ENCODE results near the gene GSG1L2.

GSG1L2 gene

DNA sequence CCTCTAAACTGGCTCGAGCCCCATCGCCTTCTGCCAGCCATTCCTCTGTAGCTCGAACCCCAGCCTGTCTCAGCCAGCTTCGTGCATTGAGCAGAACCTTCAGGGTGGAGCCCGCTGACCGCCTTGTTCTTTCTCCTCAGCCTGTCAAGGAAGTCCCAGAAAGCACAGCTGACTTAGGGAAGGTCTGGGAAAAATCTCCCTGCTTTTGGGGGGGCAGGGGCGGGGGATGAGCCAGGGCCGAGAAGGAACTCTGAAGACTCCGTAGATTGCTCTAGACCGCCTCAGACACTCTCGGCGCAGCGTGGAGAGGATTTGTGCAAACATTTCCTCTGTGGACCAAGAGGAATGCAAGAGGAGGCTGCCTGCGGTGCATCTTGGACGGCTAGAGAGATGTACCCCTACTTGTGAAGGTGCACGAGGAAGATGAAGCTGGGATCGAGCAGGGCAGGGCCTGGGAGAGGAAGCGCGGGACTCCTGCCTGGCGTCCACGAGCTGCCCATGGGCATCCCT, 3.8 kb upstream of the GSG1L2 start, which contains the start of gene GLP2R:
Gene GLP2R, plus strand, starts transcription at position 284 of the 510 bp plus-strand sequence. Its CDS starts 140 bp downstream, at position 424.
- no peak for DNase-seq (ENCODE audit: low read depth in 1 of 2, low spot score in 1 of 2)

DNA sequence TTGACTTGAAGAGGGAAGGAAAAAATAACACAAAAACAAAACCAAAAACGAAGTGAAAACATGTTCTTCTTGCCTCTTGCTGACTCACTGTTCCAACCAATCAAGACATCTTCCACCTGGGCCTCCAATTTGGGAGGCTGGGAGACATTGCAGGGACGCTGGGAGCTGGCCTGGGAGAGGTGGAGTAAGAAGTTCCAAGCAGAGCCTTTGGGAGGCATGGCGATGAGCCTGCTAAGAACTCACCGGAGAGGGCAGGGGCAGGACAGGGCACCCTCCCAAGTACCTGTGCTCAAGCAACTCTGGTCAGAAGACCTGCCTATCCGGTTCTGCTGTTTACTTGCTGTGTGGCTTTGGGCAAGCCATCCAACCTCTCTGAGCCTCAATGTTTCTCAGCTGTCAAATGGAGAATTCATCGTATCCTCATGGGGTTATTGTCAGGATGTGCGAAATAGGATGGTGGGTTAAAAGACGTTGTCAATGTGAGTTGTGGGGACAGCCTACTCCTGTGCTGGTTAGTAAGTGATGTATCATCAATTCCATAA, 3.0 kb upstream of the GSG1L2 start:
- no peak for DNase-seq (ENCODE audit: low read depth in 1 of 2, low spot score in 1 of 2)

DNA sequence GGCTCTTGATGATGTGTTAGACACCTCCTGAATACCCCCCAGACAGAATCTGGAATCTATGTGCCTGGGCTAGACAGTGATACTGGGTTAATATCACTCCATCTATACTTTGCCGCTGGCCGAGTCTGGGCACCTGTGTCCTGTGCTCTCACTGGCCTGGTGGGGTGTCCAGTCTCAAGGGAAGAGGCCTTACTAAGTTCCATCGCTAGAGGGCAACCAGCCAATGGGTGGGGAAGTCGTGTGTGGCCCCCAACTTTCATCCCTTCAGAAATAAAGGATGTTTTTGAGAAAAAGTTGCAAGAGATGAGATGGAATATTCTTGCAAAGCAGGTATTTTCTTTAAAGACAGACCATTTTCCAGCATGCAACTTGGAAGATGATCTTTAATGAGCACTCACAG, 2.2 kb upstream of the GSG1L2 start:
- no peak for DNase-seq (ENCODE audit: low read depth in 1 of 2, low spot score in 1 of 2)

DNA sequence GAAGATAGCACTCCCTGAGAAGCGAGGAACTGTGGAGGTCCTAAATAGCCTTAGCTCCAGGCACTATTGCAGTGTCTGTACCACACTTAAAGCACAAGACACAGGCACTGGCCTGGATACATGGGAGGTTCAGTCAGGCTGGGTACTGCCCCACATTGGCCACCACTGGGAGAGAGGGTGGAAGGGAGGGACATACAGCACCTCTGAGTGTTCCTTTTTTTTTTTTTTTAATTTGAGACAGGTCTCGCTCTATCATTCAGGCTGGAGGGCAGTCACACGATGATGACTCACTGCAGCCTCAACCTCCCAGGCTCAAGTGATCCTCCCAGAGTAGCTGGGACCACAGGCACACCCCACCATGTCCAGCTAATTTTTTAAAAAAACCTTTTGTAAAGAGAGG, 1.4 kb downstream of the GSG1L2 start:
- DNase-seq (ENCODE audit: low read depth in 1 of 2, low spot score in 1 of 2), result no peak

DNA sequence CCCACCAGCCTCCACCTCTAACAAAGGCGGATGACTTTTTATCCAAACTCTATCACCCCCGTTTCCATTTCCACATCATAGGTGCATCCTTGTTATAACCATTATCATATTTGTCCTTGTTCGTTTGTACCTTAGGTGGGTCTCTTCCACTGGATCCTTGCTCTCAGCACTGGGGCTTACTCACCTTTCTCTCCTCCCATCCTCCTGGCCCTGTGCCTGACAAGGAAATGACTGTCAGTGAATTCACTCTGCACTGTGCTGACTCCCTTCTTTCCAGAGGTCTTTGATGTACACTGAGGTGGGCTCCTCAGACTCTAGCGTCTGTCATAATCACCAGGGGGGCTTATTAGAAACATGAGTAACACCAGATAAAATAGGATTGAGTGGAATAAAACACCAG, 3.1 kb downstream of the GSG1L2 start:
- no peak for DNase-seq (ENCODE audit: low read depth in 1 of 2, low spot score in 1 of 2)

DNA sequence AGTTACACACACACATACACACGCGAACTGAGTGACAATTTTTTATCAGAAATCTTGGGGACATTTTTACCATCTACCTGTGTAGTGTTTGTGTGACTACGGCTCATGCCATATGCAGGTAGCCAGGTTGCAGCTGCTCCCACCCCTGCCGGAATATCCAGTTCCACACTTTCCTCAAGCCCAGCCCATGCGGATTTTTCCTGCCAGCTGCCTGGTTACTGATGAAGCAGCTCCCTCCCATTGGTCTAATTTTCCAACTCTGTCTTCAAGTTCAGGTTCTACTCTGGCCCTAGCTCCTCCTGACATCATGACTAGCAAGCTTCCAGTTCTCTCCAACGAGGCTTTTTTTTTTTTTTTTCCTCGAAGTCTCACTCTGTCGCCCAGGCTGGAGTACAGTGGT, 4.8 kb downstream of the GSG1L2 start:
- no peak for DNase-seq (ENCODE audit: low read depth in 1 of 2, low spot score in 1 of 2)

DNA sequence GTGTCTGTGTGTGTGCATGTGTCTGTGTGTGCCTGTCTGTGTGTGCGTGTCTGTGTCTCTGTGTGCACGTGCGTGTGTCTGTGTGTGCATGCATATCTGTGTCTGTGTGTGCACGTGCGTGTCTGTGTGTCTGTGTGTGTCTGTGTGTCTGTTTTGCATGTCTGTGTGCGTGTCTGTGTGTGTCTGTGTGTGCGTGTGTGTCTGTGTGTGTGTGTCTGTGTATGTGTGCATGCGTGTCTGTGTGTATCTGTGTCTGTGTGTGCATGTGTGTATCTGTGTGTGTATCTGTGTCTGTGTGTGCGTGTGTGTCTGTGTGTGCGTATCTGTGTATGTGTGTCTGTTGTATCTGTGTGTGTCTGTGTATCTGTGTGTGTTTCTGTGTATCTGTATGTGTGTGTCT, 5.4 kb downstream of the GSG1L2 start:
- no peak for DNase-seq (ENCODE audit: low read depth in 1 of 2, low spot score in 1 of 2)

DNA sequence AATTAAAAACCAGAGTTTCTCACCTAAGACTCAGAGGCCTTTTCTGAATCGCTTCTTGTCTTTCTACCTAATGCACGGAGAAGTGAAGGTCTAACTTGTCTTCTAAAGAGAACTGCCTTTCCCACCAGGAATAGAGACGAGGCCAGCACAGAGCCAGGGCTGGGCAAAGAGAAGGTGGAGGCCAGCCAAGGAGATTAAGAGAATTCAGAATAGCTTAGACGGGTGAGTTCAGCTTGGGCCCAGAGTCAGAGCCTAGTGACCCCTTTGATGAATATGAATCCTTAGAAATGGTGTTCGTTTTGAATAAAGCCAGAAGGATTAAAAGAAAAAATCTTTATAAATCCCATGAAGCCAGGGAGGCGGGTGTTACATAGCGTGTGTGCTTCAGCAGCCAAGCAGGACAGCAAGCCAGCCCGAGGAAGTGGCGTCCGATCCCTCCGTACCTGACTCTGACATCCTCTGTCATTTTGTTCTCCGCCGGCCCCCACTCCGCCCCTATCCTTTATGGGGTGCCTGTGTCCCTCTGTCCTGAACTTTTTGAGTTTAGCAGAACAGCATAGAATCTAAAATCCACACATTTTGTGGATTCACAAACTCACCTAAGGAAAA, 7.4 kb downstream of the GSG1L2 start:
- no peak for DNase-seq (ENCODE audit: low read depth in 1 of 2, low spot score in 1 of 2)

DNA sequence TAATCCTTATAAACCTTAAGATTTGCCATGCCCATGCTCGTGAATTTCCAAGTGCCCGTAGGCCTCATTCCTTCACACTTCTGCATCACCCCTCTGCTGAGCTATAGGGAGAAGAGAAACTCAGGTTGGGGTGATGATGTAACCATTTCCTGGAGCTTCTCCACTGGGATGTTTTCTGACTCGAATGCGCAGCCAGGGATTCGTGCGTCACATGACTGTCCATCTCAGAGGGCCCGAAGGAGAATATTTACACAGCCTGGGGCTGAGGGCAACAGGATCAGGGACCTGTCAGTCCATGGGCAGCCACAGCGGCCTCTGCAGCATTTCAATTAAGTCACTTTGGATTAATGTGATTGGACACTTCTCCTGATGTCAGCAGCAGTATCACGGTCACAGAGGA, 8.7 kb downstream of the GSG1L2 start:
- no peak for DNase-seq (ENCODE audit: low read depth in 1 of 2, low spot score in 1 of 2)

DNA sequence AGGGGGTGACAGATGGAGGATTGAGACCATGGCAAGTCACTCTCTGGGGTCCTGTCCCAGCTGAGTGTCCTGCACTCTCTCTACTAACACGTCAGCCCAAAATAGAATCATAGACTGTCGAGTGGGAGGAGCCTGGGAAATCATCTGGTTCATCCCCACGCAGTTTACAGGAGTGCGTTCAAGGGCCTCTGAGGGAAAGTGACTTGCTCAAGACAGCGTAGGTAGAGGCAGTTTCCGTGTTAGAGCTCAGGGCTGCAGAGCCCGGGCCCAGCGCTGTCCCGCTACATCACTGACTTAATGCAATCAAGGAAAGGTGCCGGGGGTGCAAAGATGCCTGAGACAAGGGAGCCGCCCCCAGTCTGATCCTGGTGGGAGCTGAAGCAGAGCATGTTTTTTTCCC, 10.3 kb downstream of the GSG1L2 start:
- DNase-seq (ENCODE audit: low read depth in 1 of 2, low spot score in 1 of 2), result no peak

DNA sequence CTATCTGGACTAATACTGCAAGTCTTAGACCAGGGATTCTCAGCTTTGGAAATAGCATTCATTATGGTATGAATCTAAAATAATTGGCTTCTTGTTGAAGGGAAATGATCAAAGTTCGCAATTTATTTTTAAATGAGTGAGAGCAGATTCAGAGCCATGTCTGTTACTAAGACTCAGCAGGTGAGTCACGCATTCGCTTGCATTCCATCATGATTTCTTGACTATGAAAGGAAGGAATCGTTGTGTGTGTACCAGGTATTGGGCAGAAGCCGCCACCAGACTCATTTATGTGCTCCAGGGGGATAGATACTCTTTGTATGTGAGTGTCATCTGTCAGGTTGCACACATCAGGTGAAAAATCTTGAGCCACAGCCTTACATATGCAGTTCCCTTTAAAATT, 10.8 kb downstream of the GSG1L2 start:
- DNase-seq (ENCODE audit: low read depth in 1 of 2, low spot score in 1 of 2), result no peak

DNA sequence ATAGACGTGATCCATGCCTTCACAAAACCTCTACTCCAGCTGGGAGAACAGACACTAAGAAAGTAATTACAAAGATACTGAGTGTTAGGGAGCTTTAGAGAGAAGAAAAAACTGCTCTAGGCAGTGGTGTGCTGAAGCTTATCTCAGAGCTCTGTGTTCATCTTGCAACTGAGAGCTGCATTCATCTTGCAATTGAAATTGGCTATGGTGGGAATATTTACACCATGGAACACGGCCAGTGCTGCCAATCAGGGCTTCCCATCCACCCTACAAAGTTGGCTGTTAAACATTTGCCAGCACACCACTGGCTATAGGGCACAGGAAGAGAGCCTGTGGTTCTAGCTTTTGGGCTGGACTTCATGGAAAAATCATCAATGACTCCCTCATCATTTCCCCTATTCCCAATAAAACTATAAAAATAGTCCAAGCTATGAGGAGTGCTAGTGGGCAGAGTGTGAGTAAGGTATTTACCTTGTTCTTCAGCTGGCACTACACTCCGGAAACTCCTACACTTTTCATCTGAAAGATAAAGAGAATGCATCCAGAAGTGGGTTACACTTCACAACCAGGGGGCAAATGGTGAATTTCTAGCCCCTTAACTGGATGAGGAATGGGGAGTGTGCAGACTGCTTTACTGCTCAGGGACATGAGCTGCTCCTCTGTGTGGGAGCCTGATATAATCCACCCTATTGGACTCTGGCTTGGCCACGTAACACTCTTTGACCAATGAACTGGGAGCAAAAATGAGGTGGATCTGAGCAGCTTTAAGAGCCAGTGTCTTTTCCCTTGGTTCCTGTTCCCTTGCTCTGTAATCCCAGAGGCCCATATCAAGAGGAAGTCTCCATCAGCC, 11.6 kb downstream of the GSG1L2 start:
- DNase-seq (ENCODE audit: low read depth in 1 of 2, low spot score in 1 of 2), result no peak

DNA sequence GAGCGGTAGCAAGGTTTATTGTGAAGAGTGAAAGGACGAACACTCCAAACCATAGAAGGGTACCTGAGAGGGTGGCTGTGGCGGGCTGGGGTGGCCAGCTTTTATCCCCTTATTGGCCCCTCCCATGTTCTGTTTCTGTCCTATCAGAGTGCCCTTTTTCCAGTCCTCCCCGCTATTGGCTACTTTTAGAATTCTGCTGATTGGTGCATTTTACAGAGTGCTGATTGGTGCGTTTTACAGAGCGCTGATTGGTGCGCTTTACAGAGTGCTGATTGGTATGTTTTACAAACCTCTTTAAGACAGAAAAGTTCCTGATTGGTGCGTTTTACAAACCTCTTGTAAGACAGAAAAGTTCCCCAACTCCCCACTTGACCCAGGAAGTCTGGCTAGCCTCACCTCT, 12.5 kb downstream of the GSG1L2 start:
- DNase-seq (ENCODE audit: low read depth in 1 of 2, low spot score in 1 of 2), result no peak

DNA sequence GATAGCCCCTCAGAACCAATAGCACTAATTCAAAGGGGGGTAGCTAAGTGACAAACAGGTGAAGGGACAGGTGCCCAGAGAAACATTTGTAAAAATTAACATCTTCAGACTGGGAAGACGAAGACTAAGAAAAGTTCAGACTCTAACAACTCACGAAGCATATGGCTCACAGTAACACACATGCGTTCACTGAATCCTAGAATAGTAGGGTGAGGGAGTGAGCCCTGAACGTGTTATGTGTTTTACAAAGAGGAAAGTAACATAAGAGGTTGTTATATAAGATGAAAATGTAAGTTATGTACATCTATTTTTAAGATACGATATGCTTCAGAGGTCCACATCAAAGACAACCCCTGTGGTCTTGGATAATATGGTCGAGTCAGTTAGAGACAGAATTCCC, 15.2 kb downstream of the GSG1L2 start:
- no peak for DNase-seq (ENCODE audit: low read depth in 1 of 2, low spot score in 1 of 2)

DNA sequence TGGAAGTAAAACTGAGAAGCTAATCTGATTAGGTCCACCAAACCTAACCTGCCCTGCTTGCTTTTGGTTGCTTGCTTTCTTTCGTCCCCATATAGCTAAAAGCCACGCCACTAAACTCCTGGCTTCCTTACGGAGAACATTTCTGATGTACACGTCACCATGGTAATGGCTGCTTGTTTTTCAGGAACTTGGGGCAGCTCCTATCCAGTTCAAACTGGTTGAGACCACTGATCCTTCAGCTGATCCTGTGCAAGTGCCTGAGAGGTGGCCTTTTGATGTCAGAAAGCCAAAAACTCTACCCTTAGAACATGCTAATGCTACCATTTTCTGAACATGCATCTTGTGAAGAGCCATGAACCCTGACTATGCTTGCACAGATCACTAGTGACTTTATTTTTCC, 16.1 kb downstream of the GSG1L2 start:
- DNase-seq (ENCODE audit: low read depth in 1 of 2, low spot score in 1 of 2), result no peak

DNA sequence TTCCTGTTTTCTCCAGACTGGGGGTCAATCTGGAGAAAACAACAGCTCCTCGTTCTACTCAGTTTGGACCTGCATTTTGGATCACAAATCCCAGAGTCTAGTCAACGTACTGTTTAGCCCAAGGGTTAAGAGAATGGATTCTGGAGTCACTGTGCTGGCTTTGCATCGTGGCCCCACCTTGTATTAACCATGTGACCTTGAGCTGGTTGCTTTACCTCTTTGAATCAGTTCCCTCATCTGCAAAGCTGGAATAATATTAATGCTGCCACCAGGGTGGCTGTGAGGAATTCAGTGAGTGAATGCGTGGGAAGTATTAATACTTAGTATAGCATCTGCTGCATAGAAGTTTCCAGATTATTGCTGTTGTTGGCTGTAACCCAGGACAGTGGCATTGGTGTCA, 19.2 kb downstream of the GSG1L2 start:
- DNase-seq (ENCODE audit: low read depth in 1 of 2, low spot score in 1 of 2), result no peak

DNA sequence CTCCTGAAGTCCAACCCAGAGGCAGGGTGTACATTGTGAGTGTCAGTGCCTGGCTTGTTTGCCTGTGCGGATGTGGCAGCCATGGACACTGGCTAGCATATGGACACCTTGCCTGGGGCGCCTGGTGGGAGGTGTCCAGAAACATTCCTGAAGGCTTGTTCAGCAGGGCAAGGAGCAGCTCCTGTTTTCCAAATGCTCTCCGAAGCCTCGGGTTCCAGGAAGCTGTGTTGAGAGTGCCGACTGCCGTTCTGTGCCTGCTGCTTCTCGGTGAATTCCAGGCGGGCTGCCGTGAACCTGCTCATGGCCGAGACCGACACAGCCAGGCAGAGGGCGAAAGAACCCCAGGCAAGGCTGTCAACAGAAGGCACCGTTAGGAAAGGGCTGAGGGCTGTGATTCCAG, 19.6 kb downstream of the GSG1L2 start:
- no peak for DNase-seq (ENCODE audit: low read depth in 1 of 2, low spot score in 1 of 2)

DNA sequence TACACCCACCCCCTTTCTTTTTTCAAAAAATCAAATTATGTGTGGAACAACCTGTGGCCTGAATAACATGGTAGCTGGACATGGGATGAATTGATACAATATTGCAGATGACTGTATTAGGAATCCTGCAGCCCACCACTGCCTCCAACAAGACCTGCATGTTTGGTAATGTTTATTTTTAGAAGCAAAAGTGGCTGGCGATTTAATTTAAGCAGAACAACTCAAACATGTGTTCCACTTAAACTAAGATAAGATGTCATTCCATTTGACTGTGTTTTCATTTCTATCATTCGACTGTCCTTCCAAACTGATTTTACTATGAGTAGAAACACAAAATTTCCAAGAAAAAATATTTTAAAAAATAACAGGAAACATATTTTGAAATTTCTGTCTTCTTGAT, 20.4 kb downstream of the GSG1L2 start:
- no peak for DNase-seq (ENCODE audit: low read depth in 1 of 2, low spot score in 1 of 2)

DNA sequence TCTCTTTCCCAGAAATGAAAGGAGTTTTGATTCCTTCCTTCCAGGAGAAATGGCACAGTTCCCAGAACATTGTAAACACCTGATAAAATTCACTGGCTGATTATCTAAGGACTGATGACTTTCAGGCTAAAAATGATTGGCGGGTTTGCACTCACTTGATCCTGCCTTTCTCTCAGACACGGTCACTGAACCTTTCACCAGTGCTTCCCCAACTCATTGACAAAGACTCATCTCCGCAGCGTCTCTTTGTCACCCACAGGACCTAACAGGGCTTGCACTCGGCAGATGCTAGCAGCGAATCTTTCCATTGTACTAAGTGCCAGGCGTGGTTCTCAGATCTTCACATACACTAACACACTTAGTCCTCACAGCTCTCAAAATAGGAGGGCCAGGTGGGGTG, 23.2 kb downstream of the GSG1L2 start:
- no peak for DNase-seq (ENCODE audit: low read depth in 1 of 2, low spot score in 1 of 2)

DNA sequence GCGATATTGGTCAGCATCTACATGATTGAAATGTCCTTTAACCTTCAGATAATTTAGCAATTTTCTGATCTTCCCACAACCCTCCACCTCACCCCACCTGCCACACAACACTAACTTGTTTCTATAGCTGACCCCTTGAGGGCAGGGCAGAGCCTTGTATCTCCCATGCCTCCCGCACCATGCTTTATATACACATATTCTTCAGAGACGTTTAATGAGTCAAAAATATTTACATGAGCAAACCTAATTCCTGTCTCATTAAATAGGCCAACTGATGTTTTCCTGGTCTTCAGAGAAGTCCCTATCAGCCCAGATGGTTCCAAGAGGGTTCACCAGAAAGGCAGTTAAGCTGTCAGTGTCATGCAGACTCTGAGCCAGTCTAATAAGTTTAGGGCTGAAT, 23.9 kb downstream of the GSG1L2 start:
- DNase-seq (ENCODE audit: low read depth in 1 of 2, low spot score in 1 of 2), result no peak

DNA sequence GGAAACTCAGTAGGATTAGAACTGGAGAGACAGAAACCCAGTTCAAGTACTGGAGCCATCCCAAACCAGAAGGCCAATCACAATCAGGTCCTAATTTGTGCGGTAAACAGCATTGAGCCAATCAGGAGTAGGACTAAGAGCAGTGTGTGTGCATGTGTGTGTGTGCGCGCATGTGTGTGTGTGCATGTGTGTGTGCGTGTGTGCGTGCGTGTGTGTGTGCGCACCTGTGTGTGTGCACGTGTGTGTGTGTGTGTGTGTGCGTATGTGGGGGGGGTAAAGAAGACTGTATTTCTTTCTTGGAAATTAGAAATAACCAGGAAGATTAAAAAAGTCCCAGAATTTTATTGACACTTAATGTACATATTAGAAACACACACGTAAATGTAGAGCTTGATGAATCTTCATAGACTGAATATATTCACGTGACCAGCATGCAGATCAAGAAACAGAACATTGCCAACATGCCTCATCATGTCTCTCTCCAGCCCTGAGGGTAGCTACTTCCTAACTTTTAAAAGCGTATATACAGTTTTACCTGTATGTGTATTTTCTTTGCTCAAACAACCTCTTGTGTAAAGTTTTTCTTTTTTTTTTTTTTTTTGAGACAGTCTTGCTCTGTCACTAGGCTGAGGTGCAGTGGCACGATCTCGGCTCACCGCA, 29.6 kb downstream of the GSG1L2 start:
- no peak for DNase-seq (ENCODE audit: low read depth in 1 of 2, low spot score in 1 of 2)

Measured in activated CD4-positive, alpha-beta T cell treated with anti-CD3 and anti-CD28 coated beads, Interleukin-2, amount 50 U/mL, for 24 hours (primary cell).